Ecto neural progenitor cell (in vitro differentiated cells): ENCODE data around the gene FRY.
A peak's percentile ranks its signal among the peaks of the same experiment; 100 is the strongest.

ENCODE experiments used
- DNase-seq: peaks from one replicate; pipeline ENCODE4 v3.0.0-alpha.2; 2018; ENCODE audit warnings: low spot score

Gene FRY

GRCh38 chr13:32135056-32135390, 103.4 kb downstream of the FRY start:
- DNase-seq, result no peak

- no peak for DNase-seq
Measured at GRCh38 chr13:32135655-32136054, 104.1 kb downstream of the FRY start.

GRCh38 chr13:32136061-32136460, 104.5 kb downstream of the FRY start:
- no peak for DNase-seq

- DNase-seq, result no peak
Measured at GRCh38 chr13:32136716-32137115, 105.1 kb downstream of the FRY start.

GRCh38 chr13:32139251-32139650, 107.7 kb downstream of the FRY start:
- DNase-seq, result no peak

- no peak for DNase-seq
Measured at GRCh38 chr13:32140109-32140508, 108.5 kb downstream of the FRY start.

GRCh38 chr13:32141462-32141861, 109.9 kb downstream of the FRY start:
- DNase-seq, result no peak

GRCh38 chr13:32142115-32142514, 110.5 kb downstream of the FRY start:
- DNase-seq, result no peak

- DNase-seq, result no peak
Measured at GRCh38 chr13:32142956-32143375, 111.4 kb downstream of the FRY start.

- DNase-seq, result no peak
Measured at GRCh38 chr13:32147193-32147592, 115.6 kb downstream of the FRY start.

- DNase-seq, result no peak
Measured at GRCh38 chr13:32147976-32148375, 116.4 kb downstream of the FRY start.

GRCh38 chr13:32150239-32150638, 118.7 kb downstream of the FRY start:
- no peak for DNase-seq

- DNase-seq, result no peak
Measured at GRCh38 chr13:32150794-32151193, 119.2 kb downstream of the FRY start.

- no peak for DNase-seq
Measured at GRCh38 chr13:32151240-32151639, 119.7 kb downstream of the FRY start.

GRCh38 chr13:32153056-32153455, 121.5 kb downstream of the FRY start:
- no peak for DNase-seq

- no peak for DNase-seq
Measured at GRCh38 chr13:32159137-32159869, 127.7 kb downstream of the FRY start.

- no peak for DNase-seq
Measured at GRCh38 chr13:32162395-32163005, 130.9 kb downstream of the FRY start.

GRCh38 chr13:32164622-32165268, 133.2 kb downstream of the FRY start:
- peak; percentile 57 for DNase-seq

GRCh38 chr13:32165796-32166195, 134.2 kb downstream of the FRY start:
- DNase-seq, result no peak

GRCh38 chr13:32168131-32168530, 136.6 kb downstream of the FRY start:
- DNase-seq, result no peak

GRCh38 chr13:32170841-32171240, 139.3 kb downstream of the FRY start:
- DNase-seq, result no peak

- DNase-seq, result no peak
Measured at GRCh38 chr13:32173881-32174280, 142.3 kb downstream of the FRY start.

GRCh38 chr13:32174366-32174765, 142.8 kb downstream of the FRY start:
- DNase-seq, result no peak

- no peak for DNase-seq
Measured at GRCh38 chr13:32175307-32175706, 143.7 kb downstream of the FRY start.
